Ovary (tissue), 9 donors: Measurements from ENCODE around the gene FUBP3. TPM values are rescaled to one million over a fixed set of nuclear protein-coding genes. Genes with fewer than 3 reads are reported as not detected.

ENCODE experiments used
- DNase-seq, 5 donors: peaks; one replicate each; pipeline ENCODE4 v3.0.0-alpha.2; 2019 to 2020
- H3K27ac ChIP-seq, 2 donors: fragments of 200-600 bp; one replicate each; pipeline versions ENCODE4 v1.5.1 to v1.8.0; 2019 to 2022
- H3K27me3 ChIP-seq: fragments of 200-600 bp; one replicate; pipeline ENCODE4 v1.8.0; 2022
- H3K36me3 ChIP-seq: fragments of 200-600 bp; sonication (generic); one replicate; pipeline ENCODE4 v1.5.1; 2019
- H3K4me1 ChIP-seq: one replicate; pipeline ENCODE4 v1.8.1; 2013; ENCODE audit warnings: mild to moderate bottlenecking, moderate library complexity; ENCODE audit not compliant: insufficient read depth
- H3K4me3 ChIP-seq: fragments of 200-600 bp; sonication (generic); one replicate; pipeline ENCODE4 v1.5.1; 2017
- H3K9me3 ChIP-seq, 2 donors: fragments of 200-600 bp in 1 of 2; sonication (generic) in 1 of 2; one replicate each; pipeline versions ENCODE4 v1.5.1 to v1.8.1; 2013 to 2019; ENCODE audit warnings: mild to moderate bottlenecking in 1 of 2, moderate library complexity in 1 of 2
- CTCF ChIP-seq, 3 donors: fragments of 450-650 bp in 2 of 3; fragments of 200-600 bp in 1 of 3; IDR thresholded peaks; one replicate each; pipeline versions ENCODE4 v1.5.1 to v1.8.0; 2016 to 2022; ENCODE audit warnings: antibody characterized with exemption in 3 of 3, mild to moderate bottlenecking in 1 of 3
- EP300 ChIP-seq: sonication (generic); formaldehyde crosslinking; IDR thresholded peaks from one replicate; pipeline ENCODE4 v1.6.1; 2017; ENCODE audit warnings: antibody characterized with exemption
- POLR2A ChIP-seq: fragments of 450-650 bp; IDR thresholded peaks from one replicate; pipeline ENCODE4 v1.6.1; 2017; ENCODE audit warnings: antibody characterized with exemption, mild to moderate bottlenecking, moderate library complexity
- WGBS, 3 donors: extraction: QIAGEN DNeasy Blood & Tissue Kit in 1 of 3; methylation state at CpG; one replicate each; pipeline versions ENCODE4 v1.1.5 to v1.1.7; 2013 to 2017; 5-methylcytosine and 5-hydroxymethylcytosine counted together
- intact Hi-C, 4 donors: fragments of 100-400 bp; cut with DNase I; formaldehyde crosslinking; loops; one replicate each; pipeline versions ENCODE4 v1.11.0 to v1.15.1; 2022 to 2023
- polyA plus RNA-seq, 2 donors: library from polyadenylated mRNA; stranded (reverse); fragments of 200-250 nt in 1 of 2; fragments of 350-450 nt in 1 of 2; fragmentation: Illumina TruSeq in 1 of 2; extraction: RNeasy Lipid Tissue Mini Kit (QIAGEN cat#74804) in 1 of 2; gene quantifications; one replicate each; pipeline ENCODE4 v1.2.3, GENCODE V29; 2013 to 2014
- total RNA-seq, 7 donors: library from RNA; depleted of rRNA in 2 of 7; stranded (reverse); fragments of >200 nt in 2 of 7; fragmentation: NEBNext Ultra II Directional in 3 of 7; extraction: Animal tissue kit (Norgen Biotek cat#: 25700) in 3 of 7; gene quantifications; one replicate each; pipeline versions ENCODE4 v1.1.0 to v1.2.4, GENCODE V29; 2016 to 2023
- donor health status: DM: no; HTN: no; CAD: no; lungs with moderate emphysema.
- donor health status: DM: no; HTN: no; CAD: no.
- donor health status: Bipolar disorder and iron deficiency.
- donor health status: DM: yes; HTN: yes; CAD: no.
- donor health status: DM: no; HTN: no; CAD: no.
- donor health status: DM: yes; HTN: yes; CAD: no.

The FUBP3 gene
- total and polyA plus RNA-seq, 9 donors: 15.5 to 54.3 (median 44.4) TPM

GRCh38 chr9:130598188-130598587 is 18.8 kb downstream of the FUBP3 start:
- no peak for DNase-seq
- Histone ChIP-seq H3K4me1 (no peaks in the 10 kb centered on the region), H3K27me3 (no peaks in the 10 kb centered on the region), H3K27ac (no peak overlapping the region), H3K36me3 (no peaks in the 10 kb centered on the region), H3K4me3 (no peak overlapping the region), H3K9me3 (no peaks in the 10 kb centered on the region)
- 93 to 99% (median 96%) methylated on average over 5 of the region's 5 CpGs for WGBS, 3 donors
- no peak for TF ChIP-seq CTCF (IDR thresholded peaks at IDR 0.05)
- TF ChIP-seq POLR2A: no peak
- TF ChIP-seq EP300: no peak
- intact Hi-C loops: loop anchor here in 1 of 4 donors (2.0 kb wide), 1 partner anchor 17 kb away; no protein-coding TSS in a partner anchor

GRCh38 chr9:130599625-130600024 is 20.2 kb downstream of the FUBP3 start:
- WGBS, 3 donors: 84 to 97% (median 88%) methylated on average over 2 of the region's 2 CpGs
- H3K4me3 ChIP-seq: no peak overlapping the region
- TF ChIP-seq POLR2A (no peak), EP300 (no peak), CTCF (IDR thresholded peaks at IDR 0.05) (no peak)
- no peaks in the 10 kb centered on the region for H3K9me3 ChIP-seq
- H3K27ac ChIP-seq: no peak overlapping the region
- no peaks in the 10 kb centered on the region for H3K4me1 ChIP-seq
- no peaks in the 10 kb centered on the region for H3K27me3 ChIP-seq
- intact Hi-C loops: loop anchor here in 1 of 4 donors (2.0 kb wide), 1 partner anchor 15 kb away; no protein-coding TSS in a partner anchor
- no peak for DNase-seq
- no peaks in the 10 kb centered on the region for H3K36me3 ChIP-seq

GRCh38 chr9:130601100-130601499 is 21.7 kb downstream of the FUBP3 start:
- 46 to 71% (median 58%) methylated on average over 2 of the region's 2 CpGs for WGBS, 3 donors
- H3K27ac ChIP-seq: no peak overlapping the region
- no peaks in the 10 kb centered on the region for H3K36me3 ChIP-seq
- H3K9me3 ChIP-seq: no peaks in the 10 kb centered on the region
- intact Hi-C loops: no loop called here
- no peaks in the 10 kb centered on the region for H3K27me3 ChIP-seq
- no peaks in the 10 kb centered on the region for H3K4me1 ChIP-seq
- H3K4me3 ChIP-seq: no peak overlapping the region
- no peak for DNase-seq
- TF ChIP-seq POLR2A (no peak), CTCF (IDR thresholded peaks at IDR 0.05) (no peak), EP300 (no peak)

- WGBS, 3 donors: 79 to 84% (median 84%) methylated on average over 3 of the region's 3 CpGs
- H3K4me3 ChIP-seq: no peak overlapping the region
- no peaks in the 10 kb centered on the region for H3K9me3 ChIP-seq
- TF ChIP-seq POLR2A (no peak), CTCF (IDR thresholded peaks at IDR 0.05) (no peak), EP300 (no peak)
- H3K27me3 ChIP-seq: no peaks in the 10 kb centered on the region
- no peak overlapping the region for H3K27ac ChIP-seq
- no peaks in the 10 kb centered on the region for H3K36me3 ChIP-seq
- intact Hi-C loops: no loop called here
- H3K4me1 ChIP-seq: no peaks in the 10 kb centered on the region
- no peak for DNase-seq
Observed at GRCh38 chr9:130604295-130604694, 24.9 kb downstream of the FUBP3 start.
